ENCODE measurements around the gene RLN1. TPM values are rescaled to one million over a fixed set of nuclear protein-coding genes. Genes with fewer than 3 reads are reported as not detected.

The RLN1 gene
- total and polyA plus RNA-seq, 2 donors (not counting 1 experiment from before 2014, with no cell fraction given) = 0.60 to 1.4 TPM

GRCh38 chr9:5315187-5315923, 24.3 kb downstream of the RLN1 start:
- H3K4me3 Mint-ChIP-seq = no peak overlapping the region
- DNase-seq (no peak), ATAC-seq (ENCODE audit: low read depth) (no peak)
- intact Hi-C loops (cut with micrococcal nuclease) = no loop called here
- TF ChIP-seq, protein P1, sequence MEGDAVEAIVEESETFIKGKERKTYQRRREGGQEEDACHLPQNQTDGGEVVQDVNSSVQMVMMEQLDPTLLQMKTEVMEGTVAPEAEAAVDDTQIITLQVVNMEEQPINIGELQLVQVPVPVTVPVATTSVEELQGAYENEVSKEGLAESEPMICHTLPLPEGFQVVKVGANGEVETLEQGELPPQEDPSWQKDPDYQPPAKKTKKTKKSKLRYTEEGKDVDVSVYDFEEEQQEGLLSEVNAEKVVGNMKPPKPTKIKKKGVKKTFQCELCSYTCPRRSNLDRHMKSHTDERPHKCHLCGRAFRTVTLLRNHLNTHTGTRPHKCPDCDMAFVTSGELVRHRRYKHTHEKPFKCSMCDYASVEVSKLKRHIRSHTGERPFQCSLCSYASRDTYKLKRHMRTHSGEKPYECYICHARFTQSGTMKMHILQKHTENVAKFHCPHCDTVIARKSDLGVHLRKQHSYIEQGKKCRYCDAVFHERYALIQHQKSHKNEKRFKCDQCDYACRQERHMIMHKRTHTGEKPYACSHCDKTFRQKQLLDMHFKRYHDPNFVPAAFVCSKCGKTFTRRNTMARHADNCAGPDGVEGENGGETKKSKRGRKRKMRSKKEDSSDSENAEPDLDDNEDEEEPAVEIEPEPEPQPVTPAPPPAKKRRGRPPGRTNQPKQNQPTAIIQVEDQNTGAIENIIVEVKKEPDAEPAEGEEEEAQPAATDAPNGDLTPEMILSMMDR (IDR thresholded peaks at IDR 0.05) = no peak
- no peak for TF ChIP-seq EZH2 (IDR thresholded peaks at IDR 0.05; ENCODE audit: borderline replicate concordance, insufficient read depth, low read depth, low read length, poor library complexity, severe bottlenecking)
- CTCF ChIA-PET = interaction anchor here (0.9 kb wide), 1 partner anchor 518 kb away, joined by 5 read pairs; the partner anchor contains the start of gene ERMP1
- no peaks in the 10 kb centered on the region for H3K27me3 Mint-ChIP-seq
- no peak overlapping the region for H3K27ac Mint-ChIP-seq
- Histone ChIP-seq H2AFZ (ENCODE audit: insufficient read depth, low read depth, low read length, poor library complexity, severe bottlenecking) (no peak overlapping the region), H3K4me1 (ENCODE audit: control insufficient read depth in 2 of 2, insufficient read depth in 2 of 2, low read length in 2 of 2) (no peaks in the 10 kb centered on the region), H3K36me3 (replicated peaks in 1 of 2; ENCODE audit: control extremely low read depth in 1 of 2, control insufficient read depth in 1 of 2, extremely low read depth in 1 of 2, insufficient read depth in 2 of 2, low read length in 1 of 2) (no peaks in the 10 kb centered on the region), H3K9me3 (ENCODE audit: control extremely low read depth in 1 of 3, control insufficient read depth in 2 of 3, insufficient read depth in 1 of 3, low read length in 2 of 3) (peaks cover 2 to 13% (median 11%) of the 10 kb centered on the region in 3 donors), H4K20me1 (ENCODE audit: control insufficient read depth, insufficient read depth, low read length, poor library complexity, severe bottlenecking) (no peaks in the 10 kb centered on the region), H3K27ac (ENCODE audit: low read length in 2 of 2) (no peak overlapping the region), H3K79me2 (ENCODE audit: control insufficient read depth, insufficient read depth, low read length) (no peaks in the 10 kb centered on the region), H3K4me2 (replicated peaks; ENCODE audit: low read depth, low read length, poor library complexity, severe bottlenecking) (no peak overlapping the region), H3K9ac (ENCODE audit: low read length) (no peak overlapping the region), H3K4me3 (ENCODE audit: control extremely low read depth in 1 of 5, extremely low read depth in 1 of 5, insufficient read depth in 1 of 5, low read depth in 2 of 5, low read length in 4 of 5) (no peak overlapping the region), H3K27me3 (replicated peaks in 1 of 4; ENCODE audit: control extremely low read depth in 1 of 4, control insufficient read depth in 3 of 4, insufficient read depth in 4 of 4, low read length in 3 of 4) (peaks cover 0 to 3% (median 0%) of the 10 kb centered on the region in 4 experiments)
- POLR2A ChIA-PET = no interaction called here
- no peaks in the 10 kb centered on the region for H3K4me1 Mint-ChIP-seq
- WGBS (ENCODE audit: insufficient coverage) = no CpG with 5 or more reads among the region's 4 CpGs
- H3K9me3 Mint-ChIP-seq (ENCODE audit: insufficient read depth) = peaks cover 5% of the 10 kb centered on the region

- peaks cover 5% of the 10 kb centered on the region for H3K9me3 Mint-ChIP-seq (ENCODE audit: insufficient read depth)
- H3K4me1 ChIP-seq (ENCODE audit: control insufficient read depth in 2 of 2, insufficient read depth in 2 of 2, low read length in 2 of 2) = no peaks in the 10 kb centered on the region
- no peak overlapping the region for H3K9ac ChIP-seq (ENCODE audit: low read length)
- CTCF ChIA-PET = no interaction called here
- peaks cover 0 to 3% (median 0%) of the 10 kb centered on the region in 4 experiments for H3K27me3 ChIP-seq (replicated peaks in 1 of 4; ENCODE audit: control extremely low read depth in 1 of 4, control insufficient read depth in 3 of 4, insufficient read depth in 4 of 4, low read length in 3 of 4)
- H3K27ac Mint-ChIP-seq = no peak overlapping the region
- H3K4me3 ChIP-seq (ENCODE audit: control extremely low read depth in 1 of 5, extremely low read depth in 1 of 5, insufficient read depth in 1 of 5, low read depth in 2 of 5, low read length in 4 of 5) = no peak overlapping the region
- H3K36me3 ChIP-seq (replicated peaks in 1 of 2; ENCODE audit: control extremely low read depth in 1 of 2, control insufficient read depth in 1 of 2, extremely low read depth in 1 of 2, insufficient read depth in 2 of 2, low read length in 1 of 2) = no peaks in the 10 kb centered on the region
- TF ChIP-seq EZH2 (IDR thresholded peaks at IDR 0.05; ENCODE audit: borderline replicate concordance, insufficient read depth, low read depth, low read length, poor library complexity, severe bottlenecking) = no peak
- TF ChIP-seq, protein P1 (IDR thresholded peaks at IDR 0.05) = no peak
- ATAC-seq (ENCODE audit: low read depth) (no peak), DNase-seq (no peak)
- H2AFZ ChIP-seq (ENCODE audit: insufficient read depth, low read depth, low read length, poor library complexity, severe bottlenecking) = no peak overlapping the region
- no peaks in the 10 kb centered on the region for H4K20me1 ChIP-seq (ENCODE audit: control insufficient read depth, insufficient read depth, low read length, poor library complexity, severe bottlenecking)
- H3K27ac ChIP-seq (ENCODE audit: low read length in 2 of 2) = no peak overlapping the region
- H3K9me3 ChIP-seq (ENCODE audit: control extremely low read depth in 1 of 3, control insufficient read depth in 2 of 3, insufficient read depth in 1 of 3, low read length in 2 of 3) = peaks cover under 1 to 13% (median 11%) of the 10 kb centered on the region in 3 donors
- H3K4me3 Mint-ChIP-seq = no peak overlapping the region
- intact Hi-C loops (cut with micrococcal nuclease) = no loop called here
- H3K4me1 Mint-ChIP-seq = no peaks in the 10 kb centered on the region
- no peaks in the 10 kb centered on the region for H3K79me2 ChIP-seq (ENCODE audit: control insufficient read depth, insufficient read depth, low read length)
- no peaks in the 10 kb centered on the region for H3K27me3 Mint-ChIP-seq
- no peak overlapping the region for H3K4me2 ChIP-seq (replicated peaks; ENCODE audit: low read depth, low read length, poor library complexity, severe bottlenecking)
- POLR2A ChIA-PET = no interaction called here
These were observed 28.8 kb downstream of the RLN1 start for GRCh38 chr9:5310851-5311250.
